B cell (primary cell): Measurements from ENCODE around the gene GCDH.

ENCODE experiments used
- EZH2 ChIP-seq: IDR thresholded peaks from 2 replicates; pipeline ENCODE4 v1.6.1; 2012; ENCODE audit warnings: borderline replicate concordance, low read depth, mild to moderate bottlenecking, moderate library complexity, low read length; ENCODE audit not compliant: insufficient read depth, poor library complexity, severe bottlenecking
- TF ChIP-seq, protein P1 (sequence below): fragments of 200-600 bp; IDR thresholded peaks from one replicate; pipeline ENCODE4 v1.8.0; 2022; ENCODE audit warnings: antibody characterized with exemption, mild to moderate bottlenecking

DNA sequence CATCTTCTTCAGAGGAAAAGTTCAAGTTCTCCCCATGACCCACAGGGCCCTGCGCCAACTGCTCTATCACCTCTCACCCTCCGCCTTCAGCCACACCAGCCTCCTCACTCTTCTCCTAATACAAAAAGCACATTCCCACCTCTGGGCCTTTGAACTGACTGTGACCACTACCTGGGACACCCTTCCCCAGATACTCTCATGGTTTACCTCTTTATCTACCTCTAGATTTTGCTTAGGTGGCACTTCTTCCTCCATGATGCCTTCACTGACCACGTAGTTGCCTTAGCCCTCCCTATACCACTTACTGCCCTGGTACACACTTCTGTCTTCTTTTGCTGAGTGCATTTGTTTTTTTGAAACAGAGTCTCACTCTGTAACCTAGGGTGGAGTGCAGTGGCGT is 32.0 kb downstream of the GCDH start:
- TF ChIP-seq, protein P1, sequence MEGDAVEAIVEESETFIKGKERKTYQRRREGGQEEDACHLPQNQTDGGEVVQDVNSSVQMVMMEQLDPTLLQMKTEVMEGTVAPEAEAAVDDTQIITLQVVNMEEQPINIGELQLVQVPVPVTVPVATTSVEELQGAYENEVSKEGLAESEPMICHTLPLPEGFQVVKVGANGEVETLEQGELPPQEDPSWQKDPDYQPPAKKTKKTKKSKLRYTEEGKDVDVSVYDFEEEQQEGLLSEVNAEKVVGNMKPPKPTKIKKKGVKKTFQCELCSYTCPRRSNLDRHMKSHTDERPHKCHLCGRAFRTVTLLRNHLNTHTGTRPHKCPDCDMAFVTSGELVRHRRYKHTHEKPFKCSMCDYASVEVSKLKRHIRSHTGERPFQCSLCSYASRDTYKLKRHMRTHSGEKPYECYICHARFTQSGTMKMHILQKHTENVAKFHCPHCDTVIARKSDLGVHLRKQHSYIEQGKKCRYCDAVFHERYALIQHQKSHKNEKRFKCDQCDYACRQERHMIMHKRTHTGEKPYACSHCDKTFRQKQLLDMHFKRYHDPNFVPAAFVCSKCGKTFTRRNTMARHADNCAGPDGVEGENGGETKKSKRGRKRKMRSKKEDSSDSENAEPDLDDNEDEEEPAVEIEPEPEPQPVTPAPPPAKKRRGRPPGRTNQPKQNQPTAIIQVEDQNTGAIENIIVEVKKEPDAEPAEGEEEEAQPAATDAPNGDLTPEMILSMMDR: no peak
- TF ChIP-seq EZH2: no peak
